Stomach (tissue), 4 donors: ENCODE data around the gene MFAP4.

Experiments used
- CTCF ChIP-seq, 7 experiments: fragments of 450-650 bp in 4 of 7; fragments of 200-600 bp in 3 of 7; sonication (generic) in 3 of 7; IDR thresholded peaks; one replicate each; pipeline ENCODE4 v1.5.1; 2016 to 2019; ENCODE audit warnings: antibody characterized with exemption in 7 of 7, control low read depth in 2 of 7, mild to moderate bottlenecking in 1 of 7
- POLR2A ChIP-seq, 4 donors: fragments of 450-650 bp; IDR thresholded peaks; one replicate each; pipeline ENCODE4 v1.6.1; 2016; ENCODE audit warnings: antibody characterized with exemption in 4 of 4, control low read depth in 2 of 4, mild to moderate bottlenecking in 1 of 4, moderate library complexity in 1 of 4
- POLR2AphosphoS5 ChIP-seq, 3 donors: sonication (generic); formaldehyde crosslinking; IDR thresholded peaks; one replicate each; pipeline ENCODE4 v1.6.1; 2016; ENCODE audit warnings: antibody characterized with exemption in 3 of 3

GRCh38 chr17:19417611-19418010, 30.6 kb upstream of the MFAP4 start:
- TF ChIP-seq CTCF (IDR thresholded peaks at IDR 0.05) (no peak), POLR2A (IDR thresholded peaks at IDR 0.05) (no peak), POLR2AphosphoS5 (IDR thresholded peaks at IDR 0.05) (no peak)
